NB4 (cell line): ENCODE results near the gene NKIRAS2.

Source experiments
- MYC ChIP-seq: IDR thresholded peaks from 2 replicates; pipeline ENCODE4 v1.6.1; 2011; ENCODE audit warnings: low read depth, low read length
- POLR2A ChIP-seq: IDR thresholded peaks from 2 replicates; pipeline ENCODE4 v1.6.1; 2011; ENCODE audit warnings: mild to moderate bottlenecking; ENCODE audit not compliant: insufficient read length; ENCODE audit errors: extremely low read depth
- TF ChIP-seq, protein P1 (sequence below): IDR thresholded peaks from one replicate; pipeline ENCODE4 v1.5.1; 2012; ENCODE audit warnings: low read depth, low read length
- TF ChIP-seq, protein P2 (sequence below): IDR thresholded peaks from 2 replicates; pipeline ENCODE4 v1.6.1; 2011; ENCODE audit warnings: low read depth, low read length

DNA sequence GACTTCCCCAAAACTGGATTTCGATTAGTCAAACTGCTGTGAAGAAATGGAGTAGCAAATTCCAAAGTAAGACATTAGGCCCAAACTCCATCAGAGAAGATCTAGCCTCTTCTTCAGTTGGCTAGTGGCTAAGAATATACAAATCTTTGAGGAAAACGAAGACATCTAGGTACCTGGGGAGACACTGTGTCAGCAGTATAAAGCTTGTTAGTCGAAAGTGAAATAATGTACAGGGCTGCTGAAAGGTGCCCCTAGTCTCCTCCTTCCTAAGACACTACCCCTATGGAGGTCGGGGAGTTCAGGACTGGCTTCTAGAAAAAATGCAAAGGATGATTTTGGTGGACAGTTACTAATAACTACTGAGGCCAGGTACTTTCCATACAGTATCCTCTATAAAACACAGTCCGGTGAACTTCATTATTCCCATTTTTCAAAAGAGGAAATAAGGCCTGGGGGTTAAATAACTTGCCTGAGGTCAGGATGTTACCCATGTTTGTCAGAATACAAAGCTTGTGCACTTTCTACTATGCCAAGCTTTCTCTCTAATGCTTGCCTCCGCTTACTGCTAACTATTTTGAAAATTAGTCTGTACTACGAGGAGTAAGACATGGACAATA, 17.6 kb upstream of the NKIRAS2 start:
- TF ChIP-seq, protein P1, sequence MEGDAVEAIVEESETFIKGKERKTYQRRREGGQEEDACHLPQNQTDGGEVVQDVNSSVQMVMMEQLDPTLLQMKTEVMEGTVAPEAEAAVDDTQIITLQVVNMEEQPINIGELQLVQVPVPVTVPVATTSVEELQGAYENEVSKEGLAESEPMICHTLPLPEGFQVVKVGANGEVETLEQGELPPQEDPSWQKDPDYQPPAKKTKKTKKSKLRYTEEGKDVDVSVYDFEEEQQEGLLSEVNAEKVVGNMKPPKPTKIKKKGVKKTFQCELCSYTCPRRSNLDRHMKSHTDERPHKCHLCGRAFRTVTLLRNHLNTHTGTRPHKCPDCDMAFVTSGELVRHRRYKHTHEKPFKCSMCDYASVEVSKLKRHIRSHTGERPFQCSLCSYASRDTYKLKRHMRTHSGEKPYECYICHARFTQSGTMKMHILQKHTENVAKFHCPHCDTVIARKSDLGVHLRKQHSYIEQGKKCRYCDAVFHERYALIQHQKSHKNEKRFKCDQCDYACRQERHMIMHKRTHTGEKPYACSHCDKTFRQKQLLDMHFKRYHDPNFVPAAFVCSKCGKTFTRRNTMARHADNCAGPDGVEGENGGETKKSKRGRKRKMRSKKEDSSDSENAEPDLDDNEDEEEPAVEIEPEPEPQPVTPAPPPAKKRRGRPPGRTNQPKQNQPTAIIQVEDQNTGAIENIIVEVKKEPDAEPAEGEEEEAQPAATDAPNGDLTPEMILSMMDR, result no peak
- TF ChIP-seq POLR2A, result no peak
- no peak for TF ChIP-seq MYC
- TF ChIP-seq, protein P2, sequence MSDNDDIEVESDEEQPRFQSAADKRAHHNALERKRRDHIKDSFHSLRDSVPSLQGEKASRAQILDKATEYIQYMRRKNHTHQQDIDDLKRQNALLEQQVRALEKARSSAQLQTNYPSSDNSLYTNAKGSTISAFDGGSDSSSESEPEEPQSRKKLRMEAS, result no peak
